Panc1 (cell line): Measurements from ENCODE around the gene KRTAP5-6.

ENCODE experiments used
- TCF7L2 ChIP-seq: IDR thresholded peaks from 2 replicates; pipeline ENCODE4 v1.6.1; 2011; ENCODE audit warnings: mild to moderate bottlenecking, low read depth, low read length, inconsistent platforms
- TF ChIP-seq, protein P1 (sequence below): fragments of 450-650 bp; IDR thresholded peaks from 2 replicates; pipeline ENCODE4 v1.5.1; 2017; ENCODE audit warnings: mild to moderate bottlenecking
- TF ChIP-seq, protein P2 (sequence below), 2 experiments: IDR thresholded peaks; 2 replicates each; pipeline ENCODE4 v1.6.1; 2011 to 2012; ENCODE audit warnings: low read depth in 2 of 2, control low read depth in 1 of 2, low read length in 1 of 2, mild to moderate bottlenecking in 1 of 2, moderate library complexity in 1 of 2; ENCODE audit not compliant: insufficient read depth in 1 of 2

DNA sequence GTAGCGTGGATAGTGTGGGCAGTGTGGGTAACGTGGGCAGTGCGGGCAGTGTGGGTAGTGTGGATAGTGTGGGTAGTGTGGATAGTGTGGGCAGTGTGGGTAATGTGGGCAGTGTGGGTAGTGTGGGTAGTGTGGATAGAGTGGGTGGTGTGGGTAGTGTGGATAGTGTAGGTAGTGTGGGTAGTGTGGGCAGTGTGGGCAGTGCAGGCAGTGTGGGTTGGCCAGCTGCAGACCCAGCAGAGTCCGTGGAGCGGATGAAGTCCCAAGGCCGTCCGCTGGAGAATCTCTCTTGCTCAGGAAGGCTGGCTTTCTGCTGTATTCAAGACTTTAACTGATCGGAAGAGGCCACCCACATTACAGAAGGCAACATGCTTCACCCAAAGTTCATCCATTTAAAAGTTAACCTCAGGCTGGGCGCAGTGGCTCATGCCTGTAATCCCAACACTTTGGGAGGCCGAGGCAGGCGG lies 26.1 kb upstream of the KRTAP5-6 start:
- no peak for TF ChIP-seq TCF7L2
- TF ChIP-seq, protein P1, sequence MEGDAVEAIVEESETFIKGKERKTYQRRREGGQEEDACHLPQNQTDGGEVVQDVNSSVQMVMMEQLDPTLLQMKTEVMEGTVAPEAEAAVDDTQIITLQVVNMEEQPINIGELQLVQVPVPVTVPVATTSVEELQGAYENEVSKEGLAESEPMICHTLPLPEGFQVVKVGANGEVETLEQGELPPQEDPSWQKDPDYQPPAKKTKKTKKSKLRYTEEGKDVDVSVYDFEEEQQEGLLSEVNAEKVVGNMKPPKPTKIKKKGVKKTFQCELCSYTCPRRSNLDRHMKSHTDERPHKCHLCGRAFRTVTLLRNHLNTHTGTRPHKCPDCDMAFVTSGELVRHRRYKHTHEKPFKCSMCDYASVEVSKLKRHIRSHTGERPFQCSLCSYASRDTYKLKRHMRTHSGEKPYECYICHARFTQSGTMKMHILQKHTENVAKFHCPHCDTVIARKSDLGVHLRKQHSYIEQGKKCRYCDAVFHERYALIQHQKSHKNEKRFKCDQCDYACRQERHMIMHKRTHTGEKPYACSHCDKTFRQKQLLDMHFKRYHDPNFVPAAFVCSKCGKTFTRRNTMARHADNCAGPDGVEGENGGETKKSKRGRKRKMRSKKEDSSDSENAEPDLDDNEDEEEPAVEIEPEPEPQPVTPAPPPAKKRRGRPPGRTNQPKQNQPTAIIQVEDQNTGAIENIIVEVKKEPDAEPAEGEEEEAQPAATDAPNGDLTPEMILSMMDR: no peak
- TF ChIP-seq, protein P2, sequence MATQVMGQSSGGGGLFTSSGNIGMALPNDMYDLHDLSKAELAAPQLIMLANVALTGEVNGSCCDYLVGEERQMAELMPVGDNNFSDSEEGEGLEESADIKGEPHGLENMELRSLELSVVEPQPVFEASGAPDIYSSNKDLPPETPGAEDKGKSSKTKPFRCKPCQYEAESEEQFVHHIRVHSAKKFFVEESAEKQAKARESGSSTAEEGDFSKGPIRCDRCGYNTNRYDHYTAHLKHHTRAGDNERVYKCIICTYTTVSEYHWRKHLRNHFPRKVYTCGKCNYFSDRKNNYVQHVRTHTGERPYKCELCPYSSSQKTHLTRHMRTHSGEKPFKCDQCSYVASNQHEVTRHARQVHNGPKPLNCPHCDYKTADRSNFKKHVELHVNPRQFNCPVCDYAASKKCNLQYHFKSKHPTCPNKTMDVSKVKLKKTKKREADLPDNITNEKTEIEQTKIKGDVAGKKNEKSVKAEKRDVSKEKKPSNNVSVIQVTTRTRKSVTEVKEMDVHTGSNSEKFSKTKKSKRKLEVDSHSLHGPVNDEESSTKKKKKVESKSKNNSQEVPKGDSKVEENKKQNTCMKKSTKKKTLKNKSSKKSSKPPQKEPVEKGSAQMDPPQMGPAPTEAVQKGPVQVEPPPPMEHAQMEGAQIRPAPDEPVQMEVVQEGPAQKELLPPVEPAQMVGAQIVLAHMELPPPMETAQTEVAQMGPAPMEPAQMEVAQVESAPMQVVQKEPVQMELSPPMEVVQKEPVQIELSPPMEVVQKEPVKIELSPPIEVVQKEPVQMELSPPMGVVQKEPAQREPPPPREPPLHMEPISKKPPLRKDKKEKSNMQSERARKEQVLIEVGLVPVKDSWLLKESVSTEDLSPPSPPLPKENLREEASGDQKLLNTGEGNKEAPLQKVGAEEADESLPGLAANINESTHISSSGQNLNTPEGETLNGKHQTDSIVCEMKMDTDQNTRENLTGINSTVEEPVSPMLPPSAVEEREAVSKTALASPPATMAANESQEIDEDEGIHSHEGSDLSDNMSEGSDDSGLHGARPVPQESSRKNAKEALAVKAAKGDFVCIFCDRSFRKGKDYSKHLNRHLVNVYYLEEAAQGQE (IDR thresholded peaks at IDR 0.05; ENCODE audit: insufficient read depth in 1 of 2, low read depth in 2 of 2, low read length in 1 of 2): no peak
